Neutrophil (primary cell): ENCODE results near the gene GLT1D1.
A peak's percentile ranks its signal among the peaks of the same experiment; 100 is the strongest.

Experiments used
- H3K27ac ChIP-seq: fragments of 200-600 bp; sonication (generic); 2 replicates; pipeline ENCODE4 v1.5.1; 2016; ENCODE audit warnings: mild to moderate bottlenecking, moderate library complexity
- H3K27me3 ChIP-seq: fragments of 200-600 bp; sonication (generic); 2 replicates; pipeline ENCODE4 v1.6.0; 2016; ENCODE audit warnings: mild to moderate bottlenecking
- H3K36me3 ChIP-seq: fragments of 200-600 bp; sonication (generic); 2 replicates; pipeline ENCODE4 v1.5.1; 2017
- H3K4me1 ChIP-seq, 2 experiments: fragments of 200-600 bp in 1 of 2; sonication (generic) in 1 of 2; 1 replicate in 1 of 2; 2 replicates in 1 of 2; pipeline versions ENCODE4 v1.5.1 to v1.6.1; 2013 to 2016; ENCODE audit warnings: low read depth in 1 of 2, low read length in 1 of 2, mild to moderate bottlenecking in 1 of 2, moderate library complexity in 1 of 2; ENCODE audit not compliant: control insufficient read depth in 1 of 2, insufficient read depth in 1 of 2
- H3K4me3 ChIP-seq, 2 experiments: fragments of 200-600 bp in 1 of 2; sonication (generic) in 1 of 2; 1 replicate in 1 of 2; 2 replicates in 1 of 2; pipeline ENCODE4 v1.5.1; 2013 to 2016; ENCODE audit warnings: low read depth in 1 of 2, low read length in 1 of 2, mild to moderate bottlenecking in 1 of 2, moderate library complexity in 1 of 2
- H3K9me3 ChIP-seq: fragments of 200-600 bp; sonication (generic); 2 replicates; pipeline ENCODE4 v1.5.1; 2016
- CTCF ChIP-seq: fragments of 200-600 bp; sonication (generic); IDR thresholded peaks from 2 replicates; pipeline ENCODE4 v1.5.1; 2016; ENCODE audit warnings: antibody characterized with exemption

GLT1D1 gene

GRCh38 chr12:128814411-128815261 is 38.6 kb upstream of the GLT1D1 start:
- Histone ChIP-seq H3K4me3 (no peak overlapping the region), H3K27me3 (no peaks in the 10 kb centered on the region), H3K4me1 (peaks cover 43 to 49% of the 10 kb centered on the region in 2 experiments), H3K9me3 (no peaks in the 10 kb centered on the region), H3K27ac (peak overlapping the region; percentile 98), H3K36me3 (peaks cover 41% of the 10 kb centered on the region)
- TF ChIP-seq CTCF, result no peak

GRCh38 chr12:128815779-128816642 is 37.3 kb upstream of the GLT1D1 start:
- H3K4me1 ChIP-seq, result peaks cover 57% of the 10 kb centered on the region in 2 experiments
- H3K4me3 ChIP-seq, result peak overlapping the region; percentile 83 to 90
- H3K27ac ChIP-seq, result peak overlapping the region; percentile 98
- peaks cover 27% of the 10 kb centered on the region for H3K36me3 ChIP-seq
- H3K27me3 ChIP-seq, result no peaks in the 10 kb centered on the region
- H3K9me3 ChIP-seq, result no peaks in the 10 kb centered on the region
- TF ChIP-seq CTCF, result no peak

- peak overlapping the region; percentile 98 for H3K27ac ChIP-seq
Measured at GRCh38 chr12:128816643-128816920, 36.7 kb upstream of the GLT1D1 start.

GRCh38 chr12:128817111-128818015 is 35.9 kb upstream of the GLT1D1 start:
- Histone ChIP-seq H3K4me1 (peaks cover 70% of the 10 kb centered on the region in 2 experiments), H3K36me3 (peaks cover 28% of the 10 kb centered on the region), H3K9me3 (no peaks in the 10 kb centered on the region), H3K4me3 (peak overlapping the region; percentile 83 to 90), H3K27me3 (no peaks in the 10 kb centered on the region), H3K27ac (peak overlapping the region; percentile 98)
- peak; percentile 46 for TF ChIP-seq CTCF

More at GRCh38 chr12:128816643-128816920, 36.7 kb upstream of the GLT1D1 start:
- TF ChIP-seq CTCF, result no peak
- H3K9me3 ChIP-seq, result no peaks in the 10 kb centered on the region
- no peaks in the 10 kb centered on the region for H3K27me3 ChIP-seq
- H3K4me3 ChIP-seq, result peak overlapping the region; percentile 83 to 90
- H3K4me1 ChIP-seq, result peaks cover 62% of the 10 kb centered on the region in 2 experiments
- H3K36me3 ChIP-seq, result peaks cover 30% of the 10 kb centered on the region
